GM23338 (cell line): ENCODE results near the gene C1orf21. TPM values are rescaled to one million over a fixed set of nuclear protein-coding genes. Genes with fewer than 3 reads are reported as not detected.

Experiments used
- ATAC-seq: fragments of 200-7000 bp; cut with Tn5 transposase; 3 replicates; pipeline ENCODE4 v1.9.1; 2020
- DNase-seq: peaks from one replicate; pipeline ENCODE4 v3.0.0-alpha.2; 2015; ENCODE audit warnings: low spot score
- H2AFZ ChIP-seq: fragments of 200-600 bp; sonication (generic); 2 replicates; pipeline ENCODE4 v1.8.0; 2016; ENCODE audit warnings: antibody characterized with exemption, mild to moderate bottlenecking, moderate library complexity
- H3F3A ChIP-seq: fragments of 200-600 bp; sonication (generic); replicated peaks from 2 replicates; pipeline ENCODE4 v1.8.0; 2017; ENCODE audit warnings: antibody characterized with exemption, mixed run types, low read depth
- H3K27ac ChIP-seq: fragments of 200-600 bp; sonication (generic); 2 replicates; pipeline ENCODE4 v1.6.1; 2016; ENCODE audit warnings: low read depth
- H3K27me3 ChIP-seq: fragments of 200-600 bp; sonication (generic); 2 replicates; pipeline ENCODE4 v1.8.0; 2016; ENCODE audit warnings: mild to moderate bottlenecking, mixed run types, moderate library complexity; ENCODE audit not compliant: insufficient read depth
- H3K36me3 ChIP-seq: fragments of 200-600 bp; sonication (generic); 2 replicates; pipeline ENCODE4 v1.8.0; 2016; ENCODE audit warnings: mild to moderate bottlenecking; ENCODE audit not compliant: insufficient read depth
- H3K4me1 ChIP-seq: fragments of 200-600 bp; sonication (generic); 2 replicates; pipeline ENCODE4 v1.8.0; 2016; ENCODE audit warnings: mild to moderate bottlenecking, moderate library complexity; ENCODE audit not compliant: insufficient read depth
- H3K4me2 ChIP-seq: fragments of 200-600 bp; sonication (generic); 2 replicates; pipeline ENCODE4 v1.7.1; 2017; ENCODE audit warnings: mixed run types
- H3K4me3 ChIP-seq: fragments of 200-600 bp; sonication (generic); 2 replicates; pipeline ENCODE4 v1.6.1; 2016; ENCODE audit warnings: mixed run types
- H3K79me2 ChIP-seq: fragments of 200-600 bp; sonication (generic); replicated peaks from 2 replicates; pipeline ENCODE4 v1.8.0; 2017; ENCODE audit warnings: mild to moderate bottlenecking; ENCODE audit not compliant: insufficient read depth
- H3K9me2 ChIP-seq: fragments of 200-600 bp; sonication (generic); 2 replicates; pipeline ENCODE4 v1.8.0; 2017; ENCODE audit not compliant: insufficient read depth
- H4K20me1 ChIP-seq: fragments of 200-600 bp; sonication (generic); replicated peaks from 2 replicates; pipeline ENCODE4 v1.8.0; 2017; ENCODE audit warnings: mild to moderate bottlenecking; ENCODE audit not compliant: insufficient read depth
- H3K27ac Mint-ChIP-seq: 2 replicates; pipeline ENCODE4 v1.8.0; 2020; ENCODE audit warnings: inconsistent platforms, mild to moderate bottlenecking, moderate library complexity, mixed read lengths
- H3K27me3 Mint-ChIP-seq: 3 replicates; pipeline ENCODE4 v1.8.0; 2022; ENCODE audit warnings: low read depth, mild to moderate bottlenecking, moderate library complexity, mixed read lengths, inconsistent platforms; ENCODE audit not compliant: insufficient read depth, poor library complexity
- H3K36me3 Mint-ChIP-seq: 3 replicates; pipeline ENCODE4 v1.8.0; 2021; ENCODE audit warnings: low read depth, mild to moderate bottlenecking, inconsistent platforms, moderate library complexity, mixed read lengths
- H3K4me1 Mint-ChIP-seq: 3 replicates; pipeline ENCODE4 v1.8.0; 2020; ENCODE audit warnings: mild to moderate bottlenecking, inconsistent platforms, mixed read lengths
- H3K4me3 Mint-ChIP-seq: 3 replicates; pipeline ENCODE4 v1.8.0; 2021; ENCODE audit warnings: moderate library complexity, mild to moderate bottlenecking, inconsistent platforms, mixed read lengths
- H3K9me3 Mint-ChIP-seq: 3 replicates; pipeline ENCODE4 v1.8.0; 2020; ENCODE audit warnings: moderate library complexity, mild to moderate bottlenecking, inconsistent platforms, mixed read lengths
- CREB1 ChIP-seq: fragments of 250-450 bp; sonication (Bioruptor Pico); IDR thresholded peaks from 2 replicates; pipeline ENCODE4 v1.5.0; 2020; ENCODE audit warnings: low read depth, mild to moderate bottlenecking, moderate library complexity
- EZH2 ChIP-seq: fragments of 200-600 bp; sonication (generic); IDR thresholded peaks from one replicate; pipeline ENCODE4 v1.8.0; 2017; ENCODE audit warnings: antibody characterized with exemption, mild to moderate bottlenecking, low read depth; ENCODE audit not compliant: unreplicated experiment
- EZH2phosphoT487 ChIP-seq: fragments of 200-600 bp; sonication (generic); IDR thresholded peaks from one replicate; pipeline ENCODE4 v1.8.1; 2018; ENCODE audit warnings: antibody characterized with exemption; ENCODE audit not compliant: unreplicated experiment
- JUNB ChIP-seq: IDR thresholded peaks from one replicate; pipeline ENCODE4 v1.6.1; 2016; ENCODE audit warnings: antibody characterized with exemption; ENCODE audit not compliant: unreplicated experiment
- NANOG ChIP-seq: IDR thresholded peaks from 2 replicates; pipeline ENCODE4 v1.6.1; 2016; ENCODE audit warnings: antibody characterized with exemption, borderline replicate concordance
- POLR2AphosphoS5 ChIP-seq: IDR thresholded peaks from 2 replicates; pipeline ENCODE4 v1.6.1; 2016; ENCODE audit warnings: antibody characterized with exemption, low read depth
- STAT1 ChIP-seq: IDR thresholded peaks from one replicate; pipeline ENCODE4 v1.6.1; 2016; ENCODE audit warnings: antibody characterized with exemption; ENCODE audit not compliant: unreplicated experiment
- ZNF114 ChIP-seq: fragments of 250-450 bp; sonication (Bioruptor Pico); IDR thresholded peaks from 2 replicates; pipeline ENCODE4 v1.5.0; 2020; ENCODE audit warnings: mild to moderate bottlenecking, moderate library complexity
- ZNF331 ChIP-seq: fragments of 250-450 bp; sonication (Bioruptor Pico); IDR thresholded peaks from 2 replicates; pipeline ENCODE4 v1.5.0; 2020; ENCODE audit warnings: low read depth, mild to moderate bottlenecking, moderate library complexity
- polyA plus RNA-seq: library from polyadenylated mRNA; unstranded; fragments of >200 nt; fragmentation: Nextera tagmentation; extraction: Ambion mirVana; gene quantifications from 2 replicates; pipeline ENCODE4 v1.2.1, GENCODE V29; 2016
- total RNA-seq: library from RNA; depleted of rRNA; stranded (reverse); fragments of >200 nt; shearing (Covaris generic); gene quantifications from 2 replicates; pipeline ENCODE4 v1.2.3, GENCODE V29; 2014
- TF ChIP-seq, protein P1 (sequence below), 2 experiments: fragments of 200-600 bp in 1 of 2; sonication (generic) in 1 of 2; conservative IDR thresholded peaks; 2 replicates each; pipeline versions ENCODE4 v1.5.1 to v1.6.1; 2016 to 2017; ENCODE audit warnings: antibody characterized with exemption in 2 of 2, low read depth in 2 of 2, mild to moderate bottlenecking in 2 of 2, moderate library complexity in 1 of 2
- TF ChIP-seq, protein P2 (sequence below): IDR thresholded peaks from 2 replicates; pipeline ENCODE4 v1.6.1; 2016; ENCODE audit warnings: antibody characterized with exemption
- TF ChIP-seq, protein P3 (sequence below): IDR thresholded peaks from one replicate; pipeline ENCODE4 v1.6.1; 2018; ENCODE audit warnings: antibody characterized with exemption; ENCODE audit not compliant: unreplicated experiment

The C1orf21 gene
- total and polyA plus RNA-seq, 2 experiments from 2014 or later, result 28.0 to 40.4 TPM

DNA sequence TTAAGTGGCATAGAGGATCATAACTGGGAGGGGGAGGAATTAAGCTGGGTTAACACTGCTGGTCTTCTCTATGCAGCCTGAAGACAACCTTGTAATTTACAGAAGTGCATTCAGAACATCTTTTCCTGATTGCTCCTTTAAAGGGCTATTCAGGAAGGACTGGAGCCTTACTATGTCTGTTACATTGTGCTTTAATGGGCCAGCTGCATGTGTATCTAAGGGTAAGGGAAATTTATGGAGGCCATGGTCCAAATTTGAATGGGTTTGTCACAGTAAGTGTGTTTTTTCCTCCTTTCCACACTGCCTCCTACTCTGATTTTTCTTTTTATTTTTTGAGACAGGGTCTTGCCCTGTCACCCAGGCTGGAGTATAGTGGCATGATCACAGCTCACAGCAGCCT, 19.6 kb downstream of the C1orf21 start (continued):
- TF ChIP-seq, protein P1, sequence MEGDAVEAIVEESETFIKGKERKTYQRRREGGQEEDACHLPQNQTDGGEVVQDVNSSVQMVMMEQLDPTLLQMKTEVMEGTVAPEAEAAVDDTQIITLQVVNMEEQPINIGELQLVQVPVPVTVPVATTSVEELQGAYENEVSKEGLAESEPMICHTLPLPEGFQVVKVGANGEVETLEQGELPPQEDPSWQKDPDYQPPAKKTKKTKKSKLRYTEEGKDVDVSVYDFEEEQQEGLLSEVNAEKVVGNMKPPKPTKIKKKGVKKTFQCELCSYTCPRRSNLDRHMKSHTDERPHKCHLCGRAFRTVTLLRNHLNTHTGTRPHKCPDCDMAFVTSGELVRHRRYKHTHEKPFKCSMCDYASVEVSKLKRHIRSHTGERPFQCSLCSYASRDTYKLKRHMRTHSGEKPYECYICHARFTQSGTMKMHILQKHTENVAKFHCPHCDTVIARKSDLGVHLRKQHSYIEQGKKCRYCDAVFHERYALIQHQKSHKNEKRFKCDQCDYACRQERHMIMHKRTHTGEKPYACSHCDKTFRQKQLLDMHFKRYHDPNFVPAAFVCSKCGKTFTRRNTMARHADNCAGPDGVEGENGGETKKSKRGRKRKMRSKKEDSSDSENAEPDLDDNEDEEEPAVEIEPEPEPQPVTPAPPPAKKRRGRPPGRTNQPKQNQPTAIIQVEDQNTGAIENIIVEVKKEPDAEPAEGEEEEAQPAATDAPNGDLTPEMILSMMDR (conservative IDR thresholded peaks at IDR 0.05; ENCODE audit: low read depth in 2 of 2), result no peak
- no peak for TF ChIP-seq ZNF331 (CRISPR knock-in tag)

DNA sequence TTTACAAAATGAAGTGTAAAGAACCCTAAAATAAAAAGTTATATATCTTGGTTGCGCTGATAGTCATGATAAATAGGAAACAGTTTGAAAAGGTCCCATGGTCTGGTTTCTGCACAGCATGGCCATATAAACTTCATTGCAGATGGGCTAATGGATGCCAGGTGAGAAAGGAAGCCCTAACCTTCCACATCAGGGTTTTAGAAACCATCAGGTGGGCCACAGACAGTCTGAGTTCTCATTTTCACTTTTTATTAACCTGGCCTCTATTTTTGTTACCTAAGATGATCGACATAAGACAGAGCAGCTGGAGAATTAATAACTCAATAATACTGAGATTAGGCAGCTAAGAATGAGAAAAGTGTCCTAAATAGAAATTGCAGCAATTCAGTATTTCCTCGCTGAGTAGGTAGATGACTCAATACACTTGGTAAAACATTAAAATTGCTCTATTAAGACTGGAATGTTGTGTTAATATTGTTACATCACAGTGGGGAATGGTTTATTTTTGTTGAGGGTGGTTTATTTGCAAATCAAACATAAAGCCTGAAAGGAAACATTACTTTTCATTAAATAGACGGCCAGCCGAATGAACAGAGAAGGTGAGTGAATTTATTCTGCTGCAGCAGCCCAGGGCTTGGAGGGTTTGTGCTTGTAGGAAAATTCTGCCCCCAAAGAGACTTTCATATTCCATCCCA, 21.1 kb downstream of the C1orf21 start:
- Histone ChIP-seq H3K4me1 (peaks cover 44% of the 10 kb centered on the region), H3K27me3 (no peaks in the 10 kb centered on the region), H3F3A (no peaks in the 10 kb centered on the region; the same call in 1 of the 2 replicates), H3K27ac (peak overlapping the region; percentile 84), H3K4me3 (no peak overlapping the region), H3K36me3 (no peaks in the 10 kb centered on the region), H3K4me2 (peak overlapping the region; percentile 66), H4K20me1 (peaks cover 8% of the 10 kb centered on the region; the same call in 1 of the 2 replicates), H3K9me2 (no peaks in the 10 kb centered on the region), H3K79me2 (peaks cover 94% of the 10 kb centered on the region), H2AFZ (no peak overlapping the region)
- Mint-ChIP-seq H3K4me3 (no peak overlapping the region), H3K27ac (peak overlapping the region; percentile 71), H3K27me3 (no peaks in the 10 kb centered on the region), H3K36me3 (no peaks in the 10 kb centered on the region), H3K4me1 (peaks cover 50% of the 10 kb centered on the region), H3K9me3 (no peaks in the 10 kb centered on the region)
- ATAC-seq (no peak), DNase-seq (no peak)
- TF ChIP-seq JUNB (no peak), EZH2 (no peak), CREB1 (CRISPR knock-in tag) (no peak), STAT1 (no peak), NANOG (no peak), ZNF114 (CRISPR knock-in tag) (no peak), ZNF331 (CRISPR knock-in tag) (no peak), EZH2phosphoT487 (no peak), POLR2AphosphoS5 (no peak)
- TF ChIP-seq, protein P2, sequence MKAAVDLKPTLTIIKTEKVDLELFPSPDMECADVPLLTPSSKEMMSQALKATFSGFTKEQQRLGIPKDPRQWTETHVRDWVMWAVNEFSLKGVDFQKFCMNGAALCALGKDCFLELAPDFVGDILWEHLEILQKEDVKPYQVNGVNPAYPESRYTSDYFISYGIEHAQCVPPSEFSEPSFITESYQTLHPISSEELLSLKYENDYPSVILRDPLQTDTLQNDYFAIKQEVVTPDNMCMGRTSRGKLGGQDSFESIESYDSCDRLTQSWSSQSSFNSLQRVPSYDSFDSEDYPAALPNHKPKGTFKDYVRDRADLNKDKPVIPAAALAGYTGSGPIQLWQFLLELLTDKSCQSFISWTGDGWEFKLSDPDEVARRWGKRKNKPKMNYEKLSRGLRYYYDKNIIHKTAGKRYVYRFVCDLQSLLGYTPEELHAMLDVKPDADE, result no peak
- TF ChIP-seq, protein P3, sequence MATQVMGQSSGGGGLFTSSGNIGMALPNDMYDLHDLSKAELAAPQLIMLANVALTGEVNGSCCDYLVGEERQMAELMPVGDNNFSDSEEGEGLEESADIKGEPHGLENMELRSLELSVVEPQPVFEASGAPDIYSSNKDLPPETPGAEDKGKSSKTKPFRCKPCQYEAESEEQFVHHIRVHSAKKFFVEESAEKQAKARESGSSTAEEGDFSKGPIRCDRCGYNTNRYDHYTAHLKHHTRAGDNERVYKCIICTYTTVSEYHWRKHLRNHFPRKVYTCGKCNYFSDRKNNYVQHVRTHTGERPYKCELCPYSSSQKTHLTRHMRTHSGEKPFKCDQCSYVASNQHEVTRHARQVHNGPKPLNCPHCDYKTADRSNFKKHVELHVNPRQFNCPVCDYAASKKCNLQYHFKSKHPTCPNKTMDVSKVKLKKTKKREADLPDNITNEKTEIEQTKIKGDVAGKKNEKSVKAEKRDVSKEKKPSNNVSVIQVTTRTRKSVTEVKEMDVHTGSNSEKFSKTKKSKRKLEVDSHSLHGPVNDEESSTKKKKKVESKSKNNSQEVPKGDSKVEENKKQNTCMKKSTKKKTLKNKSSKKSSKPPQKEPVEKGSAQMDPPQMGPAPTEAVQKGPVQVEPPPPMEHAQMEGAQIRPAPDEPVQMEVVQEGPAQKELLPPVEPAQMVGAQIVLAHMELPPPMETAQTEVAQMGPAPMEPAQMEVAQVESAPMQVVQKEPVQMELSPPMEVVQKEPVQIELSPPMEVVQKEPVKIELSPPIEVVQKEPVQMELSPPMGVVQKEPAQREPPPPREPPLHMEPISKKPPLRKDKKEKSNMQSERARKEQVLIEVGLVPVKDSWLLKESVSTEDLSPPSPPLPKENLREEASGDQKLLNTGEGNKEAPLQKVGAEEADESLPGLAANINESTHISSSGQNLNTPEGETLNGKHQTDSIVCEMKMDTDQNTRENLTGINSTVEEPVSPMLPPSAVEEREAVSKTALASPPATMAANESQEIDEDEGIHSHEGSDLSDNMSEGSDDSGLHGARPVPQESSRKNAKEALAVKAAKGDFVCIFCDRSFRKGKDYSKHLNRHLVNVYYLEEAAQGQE, result no peak
- TF ChIP-seq, protein P1 (conservative IDR thresholded peaks at IDR 0.05; ENCODE audit: low read depth in 2 of 2), result no peak
